H1 (cell line): Measurements from ENCODE around the gene NRN1. TPM values are rescaled to one million over a fixed set of nuclear protein-coding genes. Genes with fewer than 3 reads are reported as not detected.

Source experiments
- CTCF ChIA-PET: fragments of 300-600 bp; sonication (Branson Sonifier 250); formaldehyde crosslinking; loops from one replicate; lab custom pipeline; 2021; ENCODE audit not compliant: partially characterized antibody; lab: Charles Lee
- POLR2A ChIA-PET: fragments of 300-600 bp; sonication (Branson Sonifier 250); formaldehyde crosslinking; loops from one replicate; lab custom pipeline; 2021; ENCODE audit warnings: inconsistent platforms; ENCODE audit not compliant: partially characterized antibody; lab: Charles Lee
- DNase-seq, 2 experiments: peaks; one replicate each; pipeline versions ENCODE4 v3.0.0 to v3.0.0-alpha.2; 2010 to 2022; ENCODE audit warnings: low spot score in 2 of 2, low read depth in 1 of 2, mixed read lengths in 1 of 2
- FAIRE-seq: peaks from 2 replicates; lab custom pipeline; 2011; peaks lifted over from hg19 to GRCh38; lab: Jason Lieb, UNC
- H2AFZ ChIP-seq: 2 replicates; pipeline ENCODE4 v1.8.1; 2012; ENCODE audit warnings: low read length, inconsistent platforms
- H2AK5ac ChIP-seq: 2 replicates; pipeline ENCODE4 v1.6.1; 2013; ENCODE audit warnings: low read depth, low read length
- H2BK120ac ChIP-seq: replicated peaks from 2 replicates; pipeline ENCODE3; 2013; ENCODE audit warnings: low read depth, low read length, inconsistent platforms
- H2BK12ac ChIP-seq: 2 replicates; pipeline ENCODE4 v1.6.1; 2013; ENCODE audit warnings: low read depth, low read length
- H2BK15ac ChIP-seq: 2 replicates; pipeline ENCODE4 v1.6.1; 2013; ENCODE audit warnings: low read length
- H2BK20ac ChIP-seq: 2 replicates; pipeline ENCODE4 v1.6.1; 2013; ENCODE audit warnings: low read length
- H2BK5ac ChIP-seq: 2 replicates; pipeline ENCODE4 v1.6.1; 2013; ENCODE audit warnings: low read depth, low read length
- H3K14ac ChIP-seq: 2 replicates; pipeline ENCODE4 v1.6.1; 2013; ENCODE audit warnings: inconsistent platforms; ENCODE audit not compliant: insufficient read length
- H3K18ac ChIP-seq: 2 replicates; pipeline ENCODE4 v1.6.1; 2013; ENCODE audit warnings: low read length; ENCODE audit errors: extremely low read depth
- H3K23ac ChIP-seq: 2 replicates; pipeline ENCODE4 v1.6.1; 2013; ENCODE audit warnings: inconsistent platforms; ENCODE audit not compliant: insufficient read length
- H3K23me2 ChIP-seq: 2 replicates; pipeline ENCODE4 v1.6.1; 2013; ENCODE audit warnings: low read depth, low read length
- H3K27ac ChIP-seq: 2 replicates; pipeline ENCODE4 v1.6.1; 2011; ENCODE audit warnings: low read depth, low read length, inconsistent platforms
- H3K27me3 ChIP-seq, 4 experiments: replicated peaks in 1 of 4; 1 replicate in 1 of 4; 2 replicates in 3 of 4; pipeline versions ENCODE4 v1.6.1 to v1.8.1; 2011 to 2013; ENCODE audit warnings: low read length in 3 of 4, mild to moderate bottlenecking in 3 of 4, inconsistent platforms in 2 of 4, mixed read lengths in 2 of 4, moderate library complexity in 1 of 4; ENCODE audit not compliant: control insufficient read depth in 3 of 4, insufficient read depth in 3 of 4; ENCODE audit errors: extremely low read depth in 1 of 4
- H3K36me3 ChIP-seq, 4 experiments: 2 replicates each; pipeline versions ENCODE4 v1.6.1 to v1.8.1; 2011 to 2013; ENCODE audit warnings: mild to moderate bottlenecking in 4 of 4, low read length in 3 of 4, moderate library complexity in 2 of 4, control low read depth in 1 of 4, inconsistent platforms in 1 of 4; ENCODE audit not compliant: insufficient read depth in 4 of 4, control insufficient read depth in 2 of 4
- H3K4ac ChIP-seq: replicated peaks from 2 replicates; pipeline ENCODE3; 2013; ENCODE audit warnings: low read length, low read depth, mixed read lengths, inconsistent platforms; ENCODE audit not compliant: insufficient read length
- H3K4me1 ChIP-seq, 4 experiments: replicated peaks in 1 of 4; 1 replicate in 1 of 4; 2 replicates in 3 of 4; pipeline versions ENCODE4 v1.6.1 to v1.8.1; 2011 to 2013; ENCODE audit warnings: low read length in 3 of 4, inconsistent platforms in 2 of 4, mixed read lengths in 1 of 4; ENCODE audit not compliant: insufficient read depth in 4 of 4, control insufficient read depth in 3 of 4
- H3K4me2 ChIP-seq, 2 experiments: 2 replicates each; pipeline versions ENCODE4 v1.6.1 to v1.8.1; 2011 to 2013; ENCODE audit warnings: low read depth in 2 of 2, low read length in 2 of 2, control low read depth in 1 of 2, inconsistent platforms in 1 of 2, mild to moderate bottlenecking in 1 of 2; ENCODE audit not compliant: insufficient read depth in 1 of 2
- H3K4me3 ChIP-seq, 4 experiments: fragments of 200-600, 300-600 bp in 1 of 4; sonication (generic), shearing (Covaris generic), sonication (Bioruptor Twin) in 1 of 4; 2 replicates each; pipeline versions ENCODE4 v1.5.1 to v1.8.1; 2011 to 2016; ENCODE audit warnings: low read length in 4 of 4, low read depth in 3 of 4, control low read depth in 2 of 4, inconsistent platforms in 2 of 4, mild to moderate bottlenecking in 2 of 4, mixed read lengths in 1 of 4, moderate library complexity in 1 of 4; ENCODE audit not compliant: insufficient read depth in 2 of 4; ENCODE audit errors: extremely low read depth in 1 of 4
- H3K56ac ChIP-seq: replicated peaks from 2 replicates; pipeline ENCODE3; 2013; ENCODE audit warnings: low read depth, mild to moderate bottlenecking, mixed read lengths, low read length, inconsistent platforms; ENCODE audit not compliant: insufficient read length
- H3K79me1 ChIP-seq: 2 replicates; pipeline ENCODE4 v1.6.1; 2013; ENCODE audit warnings: low read depth, low read length, control low read depth
- H3K79me2 ChIP-seq, 2 experiments: 2 replicates each; pipeline versions ENCODE4 v1.6.1 to v1.8.1; 2012 to 2013; ENCODE audit warnings: low read length in 2 of 2, mild to moderate bottlenecking in 2 of 2, inconsistent platforms in 1 of 2; ENCODE audit not compliant: insufficient read depth in 2 of 2, control insufficient read depth in 1 of 2
- H3K9ac ChIP-seq, 4 experiments: replicated peaks in 1 of 4; 1 replicate in 1 of 4; 2 replicates in 3 of 4; pipeline versions ENCODE4 v1.6.1 to v1.8.1; 2011 to 2013; ENCODE audit warnings: low read depth in 3 of 4, low read length in 3 of 4, control low read depth in 2 of 4, mild to moderate bottlenecking in 2 of 4, moderate library complexity in 2 of 4, inconsistent platforms in 1 of 4; ENCODE audit errors: extremely low read depth in 1 of 4
- H3K9me3 ChIP-seq, 2 experiments: 2 replicates each; pipeline versions ENCODE4 v1.6.1 to v1.8.1; 2012 to 2013; ENCODE audit warnings: mild to moderate bottlenecking in 2 of 2, moderate library complexity in 2 of 2, control low read depth in 1 of 2, inconsistent platforms in 1 of 2, low read depth in 1 of 2, low read length in 1 of 2, mixed read lengths in 1 of 2; ENCODE audit not compliant: insufficient read depth in 2 of 2
- H4K20me1 ChIP-seq, 2 experiments: replicated peaks in 1 of 2; 2 replicates each; pipeline versions ENCODE3 to v1.8.1; 2011 to 2013; ENCODE audit warnings: inconsistent platforms in 2 of 2, low read length in 2 of 2, mild to moderate bottlenecking in 1 of 2; ENCODE audit not compliant: insufficient read depth in 2 of 2, control insufficient read depth in 1 of 2
- H4K5ac ChIP-seq: 2 replicates; pipeline ENCODE4 v1.6.1; 2013; ENCODE audit warnings: low read length, low read depth, mixed read lengths, inconsistent platforms; ENCODE audit not compliant: insufficient read length
- H4K8ac ChIP-seq: 2 replicates; pipeline ENCODE4 v1.8.0; 2013; ENCODE audit warnings: mild to moderate bottlenecking, moderate library complexity, low read length, inconsistent platforms; ENCODE audit not compliant: insufficient read depth; ENCODE audit errors: extremely low read depth
- H4K91ac ChIP-seq: replicated peaks from 2 replicates; pipeline ENCODE3; 2013; ENCODE audit warnings: low read length, mixed read lengths, inconsistent platforms; ENCODE audit not compliant: insufficient read length
- BACH1 ChIP-seq: IDR thresholded peaks from 2 replicates; pipeline ENCODE4 v1.6.1; 2012; ENCODE audit warnings: low read length, improper control_type of control experiment
- CTCF ChIP-seq, 3 experiments: IDR thresholded peaks; 1 replicate in 2 of 3; 2 replicates in 1 of 3; pipeline versions ENCODE4 v1.5.1 to v1.6.1; 2011; ENCODE audit warnings: low read length in 3 of 3, mild to moderate bottlenecking in 3 of 3, inconsistent platforms in 2 of 3, low read depth in 1 of 3, moderate library complexity in 1 of 3; ENCODE audit not compliant: insufficient read depth in 1 of 3; ENCODE audit errors: control extremely low read depth in 1 of 3
- E2F6 ChIP-seq: IDR thresholded peaks from 2 replicates; pipeline ENCODE4 v1.6.1; 2012; ENCODE audit warnings: inconsistent platforms
- KDM4A ChIP-seq: IDR thresholded peaks from one replicate; pipeline ENCODE4 v1.7.1; 2012; ENCODE audit warnings: low read depth, mild to moderate bottlenecking, moderate library complexity, low read length, inconsistent platforms; ENCODE audit not compliant: severe bottlenecking
- NRF1 ChIP-seq: IDR thresholded peaks from 2 replicates; pipeline ENCODE4 v1.6.1; 2011; ENCODE audit warnings: mild to moderate bottlenecking, low read depth, low read length, improper control_type of control experiment
- SAP30 ChIP-seq: fragments of 300-600 bp; sonication (generic); IDR thresholded peaks from 2 replicates; pipeline ENCODE4 v1.7.1; 2012; ENCODE audit warnings: low read length, moderate library complexity, mild to moderate bottlenecking, inconsistent platforms; ENCODE audit not compliant: insufficient read depth, insufficient replicate concordance
- TAF7 ChIP-seq: optimal IDR thresholded peaks from 2 replicates; pipeline ENCODE3; 2011; ENCODE audit warnings: low read depth, mild to moderate bottlenecking, inconsistent platforms, low read length, moderate library complexity, borderline replicate concordance
- WGBS, 2 experiments: shearing (Covaris generic) in 1 of 2; methylation state at CpG; one replicate each; pipeline versions ENCODE4 v1.1.6 to v1.1.7; 2013 to 2015; ENCODE audit warnings: low lambda C conversion rate in 2 of 2, mixed read lengths in 2 of 2, inconsistent platforms in 1 of 2, low coverage in 1 of 2, missing lambda C conversion rate in 1 of 2; ENCODE audit not compliant: insufficient replicate concordance in 2 of 2, insufficient coverage in 1 of 2, insufficient read length in 1 of 2; ENCODE audit errors: extremely low coverage in 1 of 2, missing lambda C conversion rate in 1 of 2; 5-methylcytosine and 5-hydroxymethylcytosine counted together
- polyA plus RNA-seq, 7 experiments: library from polyadenylated mRNA; depleted of rRNA in 3 of 7; stranded (reverse) in 5 of 7; unstranded in 2 of 7; fragments of >200 nt in 5 of 7; fragments of 200-250 nt in 2 of 7; gene quantifications; 1 replicate in 5 of 7; 2 replicates in 1 of 7; 4 replicates in 1 of 7; pipeline versions ENCODE4 v1.2.1 to v1.2.3, GENCODE V29; 2011 to 2013; ENCODE audit warnings: missing spikeins in 2 of 7, mixed read lengths in 2 of 7
- total RNA-seq: library from RNA; stranded (reverse); fragmentation: NEBNext Ultra II Directional; extraction: Animal tissue kit (Norgen Biotek cat#: 25700); gene quantifications from 2 replicates; pipeline ENCODE4 v1.2.1, GENCODE V29; 2021

The NRN1 gene
- total and polyA plus RNA-seq, 2 of the 8 experiments (the other 6 are each of a cell fraction or from before 2014, with no cell fraction given): 0.06 to 0.26 TPM

- H3K27me3 ChIP-seq: peaks cover 32 to 70% (median 61%) of the 10 kb centered on the region in 4 experiments
- H3K23ac ChIP-seq: no peak overlapping the region
- ChIA-PET POLR2A (interaction anchor here (1.8 to 2.9 kb wide), 2 partner anchors 10 to 539 kb away, joined by 6 to 10 read pairs; no protein-coding TSS in a partner anchor), CTCF (interaction anchor here (0.6 to 2.4 kb wide), 13 partner anchors 9 to 1536 kb away, joined by 3 to 20 read pairs (median 3); no protein-coding TSS in a partner anchor)
- peak overlapping the region; percentile 92; the same call in 1 of the 2 replicates for H2BK15ac ChIP-seq
- H2BK5ac ChIP-seq: no peak overlapping the region; the same call in 1 of the 2 replicates
- no peak overlapping the region for H3K27ac ChIP-seq
- H4K8ac ChIP-seq: no peak overlapping the region
- H3K14ac ChIP-seq: no peak overlapping the region
- H3K4me2 ChIP-seq: peak overlapping the region; percentile 94 to 99
- DNase-seq: peak in 1 of 2 experiments; percentile 73
- peak overlapping the region; percentile 60 to 74 (median 70) for H3K4me3 ChIP-seq
- H4K20me1 ChIP-seq: peaks cover 6 to 10% of the 10 kb centered on the region in 2 experiments
- H2AFZ ChIP-seq: no peak overlapping the region
- no peak overlapping the region for H3K4ac ChIP-seq
- H3K18ac ChIP-seq: peak overlapping the region; percentile 32
- H2BK120ac ChIP-seq: no peak overlapping the region
- H3K56ac ChIP-seq: no peak overlapping the region
- no peak for FAIRE-seq
- no peak overlapping the region for H4K91ac ChIP-seq
- no peak overlapping the region for H2AK5ac ChIP-seq
- peaks cover 14 to 37% (median 24%) of the 10 kb centered on the region in 4 experiments for H3K4me1 ChIP-seq
- H2BK20ac ChIP-seq: no peak overlapping the region
- no peaks in the 10 kb centered on the region for H3K79me1 ChIP-seq
- H4K5ac ChIP-seq: no peak overlapping the region
- peak overlapping the region; percentile 60; the same call in 1 of the 2 replicates for H2BK12ac ChIP-seq
- WGBS, 2 experiments: 3% methylated on average over 50 of the region's 57 CpGs; no CpG with 5 or more reads in 1 of the 2 experiments
- no peaks in the 10 kb centered on the region for H3K9me3 ChIP-seq
- no peaks in the 10 kb centered on the region for H3K79me2 ChIP-seq
- H3K36me3 ChIP-seq: no peaks in the 10 kb centered on the region
- H3K23me2 ChIP-seq: peaks cover 22% of the 10 kb centered on the region
- H3K9ac ChIP-seq: peak overlapping the region in 1 of 4 experiments; percentile 49; a peak in 1 of 7 replicates
- TF ChIP-seq CTCF (IDR thresholded peaks at IDR 0.05; ENCODE audit: control extremely low read depth in 1 of 3, insufficient read depth in 1 of 3, low read depth in 1 of 3, low read length in 3 of 3) (peak in 2 of 3 experiments; percentile 48 to 49; a peak in 3 of 4 replicates), SAP30 (no peak), BACH1 (peak; percentile 47; the same call in 1 of the 2 replicates), NRF1 (no peak), KDM4A (peak; percentile 50), TAF7 (no peak), E2F6 (peak; percentile 44; the same call in 1 of the 2 replicates)
Measured at GRCh38 chr6:6007366-6008088, 802 bp upstream of the NRN1 start.
